ENCODE data around the gene QRICH1.

The QRICH1 gene

DNA sequence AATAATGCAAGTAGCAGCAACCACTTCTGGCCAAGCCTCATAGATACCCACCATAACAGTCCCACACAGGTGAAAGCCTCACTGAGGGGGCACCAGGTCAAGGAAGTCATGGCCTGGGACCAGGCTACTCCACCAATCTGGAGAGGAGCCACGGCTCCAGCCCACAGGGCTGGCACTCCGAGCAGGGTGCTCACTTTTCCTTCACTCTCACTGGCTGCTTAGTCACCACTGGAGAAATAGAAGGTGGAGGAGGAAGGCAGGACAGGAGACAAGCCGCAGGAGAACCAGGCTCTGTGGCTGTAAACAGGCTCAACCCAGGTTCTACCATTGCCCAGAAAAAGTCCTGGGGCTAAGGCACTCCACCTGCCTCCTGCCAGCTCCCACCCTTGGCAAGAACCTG, 25.6 kb upstream of the QRICH1 start:
- peak; percentile 42 for FAIRE-seq
- no peak for DNase-seq (ENCODE audit: insufficient read length, low spot score)

DNA sequence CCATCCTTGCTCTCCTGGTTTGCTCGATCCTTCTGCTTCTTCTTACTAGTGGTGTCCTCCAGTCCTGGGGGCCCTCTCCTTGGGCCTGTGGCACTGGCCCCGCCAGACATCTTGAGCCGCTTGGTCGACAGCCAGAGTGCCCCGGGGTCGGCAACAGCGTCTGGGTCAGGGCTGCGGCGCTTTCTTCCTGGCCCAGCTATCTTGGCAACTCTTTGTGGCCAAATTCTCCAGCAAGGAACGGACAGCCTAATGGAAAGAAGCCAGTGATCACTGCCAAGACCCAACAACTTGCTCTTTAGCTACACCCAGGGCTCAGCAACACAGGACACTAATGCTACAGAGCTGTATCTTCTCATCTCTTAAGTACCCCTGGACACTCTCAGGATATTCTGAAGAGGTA, 25.2 kb upstream of the QRICH1 start:
- no peak for FAIRE-seq

GRCh38 chr3:49112262-49112661, 18.4 kb upstream of the QRICH1 start:
- FAIRE-seq (no peak), DNase-seq (ENCODE audit: insufficient read length, low spot score) (no peak)

More for the DNA sequence above, 25.2 kb upstream of the QRICH1 start:
- no peak for DNase-seq (ENCODE audit: insufficient read length, low spot score)

- DNase-seq (ENCODE audit: insufficient read length, low spot score) (no peak), FAIRE-seq (no peak)
Measured at GRCh38 chr3:49111347-49111746, 17.5 kb upstream of the QRICH1 start.

- FAIRE-seq (no peak), DNase-seq (ENCODE audit: insufficient read length, low spot score) (no peak)
Measured at GRCh38 chr3:49110780-49111179, 16.9 kb upstream of the QRICH1 start.

- DNase-seq (ENCODE audit: insufficient read length, low spot score) (no peak), FAIRE-seq (no peak)
Measured at GRCh38 chr3:49108346-49108745, 14.5 kb upstream of the QRICH1 start.

- peak; percentile 96 for FAIRE-seq
- peak; percentile 98 for DNase-seq (ENCODE audit: insufficient read length, low spot score)
Measured at GRCh38 chr3:49104427-49105291, 10.8 kb upstream of the QRICH1 start, which contains the start of gene QARS1. TSS of gene QARS1 (minus strand) at chr3:49104757. CDS start at chr3:49104733, 24 bp downstream.

GRCh38 chr3:49104052-49104426, 10.2 kb upstream of the QRICH1 start:
- no peak for DNase-seq (ENCODE audit: insufficient read length, low spot score)
- FAIRE-seq, result no peak

GRCh38 chr3:49100046-49100615, 6.3 kb upstream of the QRICH1 start:
- no peak for FAIRE-seq

GRCh38 chr3:49098910-49099630, 5.2 kb upstream of the QRICH1 start:
- FAIRE-seq, result no peak
- DNase-seq (ENCODE audit: insufficient read length, low spot score), result no peak

More at GRCh38 chr3:49100046-49100615, 6.3 kb upstream of the QRICH1 start:
- no peak for DNase-seq (ENCODE audit: insufficient read length, low spot score)

- no peak for DNase-seq (ENCODE audit: insufficient read length, low spot score)
- no peak for FAIRE-seq
Measured at GRCh38 chr3:49098429-49098828, 4.6 kb upstream of the QRICH1 start.

GRCh38 chr3:49092938-49093852, 676 bp downstream of the QRICH1 start:
- DNase-seq (ENCODE audit: insufficient read length, low spot score), result peak; percentile 44
- peak; percentile 92 for FAIRE-seq

GRCh38 chr3:49081429-49081828, 12.4 kb downstream of the QRICH1 start:
- no peak for FAIRE-seq
- no peak for DNase-seq (ENCODE audit: insufficient read length, low spot score)

DNA sequence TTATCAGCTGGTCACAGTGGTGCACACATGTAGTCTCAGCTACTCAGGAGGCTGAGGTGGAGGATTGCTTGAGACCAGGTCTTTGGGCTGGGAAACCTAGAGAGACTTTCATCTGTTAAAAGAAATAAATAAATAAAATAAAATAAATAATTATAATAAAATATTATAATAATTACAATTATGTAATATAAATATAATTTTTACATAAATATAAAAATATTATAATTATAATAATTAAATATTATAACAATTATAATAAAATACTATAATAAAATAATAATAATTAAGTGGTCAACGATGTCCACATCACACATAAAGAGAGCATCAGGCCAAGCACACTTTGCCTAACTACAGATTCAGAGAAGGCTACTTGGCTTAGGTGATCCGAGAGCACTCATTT, 14.6 kb downstream of the QRICH1 start:
- FAIRE-seq, result no peak
- DNase-seq (ENCODE audit: insufficient read length, low spot score), result no peak

DNA sequence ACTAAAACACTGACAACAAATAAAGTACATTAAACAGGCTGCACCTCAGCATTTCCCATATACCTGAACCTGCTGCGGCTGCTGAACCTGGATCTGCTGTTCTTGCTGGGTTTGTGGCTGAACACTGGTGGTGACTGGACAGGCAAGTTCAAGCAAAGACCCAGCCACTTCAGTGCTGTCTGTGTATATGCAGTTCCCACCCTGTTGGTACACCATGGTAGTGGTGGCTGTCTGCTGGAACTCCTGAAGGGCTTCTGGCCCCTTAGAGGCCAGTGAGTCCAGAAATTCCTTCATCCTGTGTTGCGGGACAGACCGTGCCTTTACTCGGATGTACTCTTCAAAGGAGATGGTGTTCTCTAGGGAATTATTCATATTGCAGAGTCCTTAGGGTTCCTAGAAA, 17.2 kb downstream of the QRICH1 start:
- FAIRE-seq (no peak), DNase-seq (ENCODE audit: insufficient read length, low spot score) (no peak)

DNA sequence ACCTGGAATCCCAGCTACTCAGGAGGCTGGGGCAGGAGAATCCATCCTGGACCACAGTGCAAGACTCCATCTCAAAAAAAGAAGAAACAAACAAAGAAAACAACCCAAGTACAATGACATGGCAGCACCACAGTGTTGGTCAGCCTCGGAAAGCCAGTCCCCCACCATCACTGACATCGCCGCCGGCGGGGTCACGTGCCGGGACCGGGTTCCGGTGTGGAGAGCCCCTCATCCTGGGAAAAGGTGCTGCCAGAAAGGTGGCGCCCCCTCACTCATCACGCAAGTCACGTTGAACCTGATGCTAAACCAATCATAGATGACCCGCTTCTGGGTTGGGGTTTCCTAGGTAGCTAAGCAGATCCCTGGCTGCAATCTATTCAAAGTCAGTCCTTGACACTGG, 17.8 kb downstream of the QRICH1 start:
- FAIRE-seq (no peak), DNase-seq (ENCODE audit: insufficient read length, low spot score) (no peak)

DNA sequence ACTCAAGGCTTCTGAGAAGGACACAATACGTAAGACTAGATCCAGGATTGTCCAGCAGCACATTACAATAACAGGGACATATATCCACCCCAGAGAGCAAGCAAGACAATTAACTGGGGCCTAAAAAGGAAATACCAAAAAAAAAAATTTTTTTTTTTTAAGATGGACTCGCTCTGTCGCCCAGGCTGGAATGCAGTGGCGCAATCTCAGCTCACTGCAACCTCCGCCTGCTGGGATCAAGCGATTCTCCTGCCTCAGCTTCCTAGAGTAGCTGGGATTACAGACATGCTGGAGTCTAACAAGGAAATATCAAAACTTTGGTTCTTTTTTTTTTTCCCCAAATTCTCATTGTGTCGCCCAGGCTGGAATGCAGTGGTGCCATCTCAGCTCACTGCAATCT, 35.9 kb downstream of the QRICH1 start:
- FAIRE-seq, result no peak

DNA sequence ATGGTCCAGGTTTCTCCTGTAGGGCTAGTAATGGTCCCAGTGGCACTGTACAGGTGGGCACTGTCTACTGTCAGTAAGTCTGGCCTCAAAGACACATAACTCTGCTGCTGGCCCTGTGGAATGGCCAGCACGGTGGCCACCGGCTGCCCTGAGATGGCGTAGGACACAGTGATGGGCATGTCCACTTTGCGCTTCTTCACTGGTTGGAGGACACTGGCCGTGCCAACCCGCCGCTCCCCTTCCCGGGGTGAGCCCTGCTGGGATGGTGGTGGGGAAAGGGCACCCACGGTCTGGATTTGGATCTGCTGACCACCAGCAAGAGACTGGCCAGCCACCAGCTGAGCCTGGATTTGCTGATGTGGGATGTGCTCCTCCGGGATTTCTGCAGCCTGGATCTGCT, 36.6 kb downstream of the QRICH1 start:
- no peak for FAIRE-seq
- DNase-seq (ENCODE audit: insufficient read length, low spot score), result no peak

More for the DNA sequence above, 35.9 kb downstream of the QRICH1 start:
- DNase-seq (ENCODE audit: insufficient read length, low spot score), result no peak

DNA sequence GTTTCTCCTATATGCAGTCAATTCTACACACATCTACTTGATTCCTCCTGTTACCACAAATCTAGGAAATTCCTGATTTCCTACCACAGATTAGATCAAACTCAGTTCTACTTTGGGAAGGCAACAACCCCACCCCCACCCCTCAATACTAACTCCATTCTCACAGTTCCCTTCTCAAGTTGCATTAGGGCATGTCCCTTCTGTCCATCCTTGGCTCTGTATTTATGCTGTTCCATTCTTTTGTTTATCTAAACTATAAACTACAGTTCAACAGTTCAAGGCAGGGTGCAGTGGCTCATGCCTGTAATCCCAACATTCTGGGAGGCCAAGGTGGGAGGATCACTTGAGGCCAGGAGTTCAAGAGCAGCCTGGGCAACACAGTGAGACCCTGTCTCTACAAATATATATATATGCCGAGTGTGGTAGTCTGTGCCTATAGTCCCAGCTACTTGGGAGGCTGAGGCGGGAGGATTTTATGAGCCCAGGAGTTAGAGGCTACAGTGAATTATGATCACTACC, 39.5 kb downstream of the QRICH1 start:
- DNase-seq (ENCODE audit: insufficient read length, low spot score), result no peak
- no peak for FAIRE-seq

- DNase-seq (ENCODE audit: insufficient read length, low spot score) (no peak), FAIRE-seq (no peak)
Measured at GRCh38 chr3:49053543-49053942, 40.3 kb downstream of the QRICH1 start.

Measured in GM19239 (cell line).